K562 (cell line): ENCODE data around the gene KCNA10. TPM values are rescaled to one million over a fixed set of nuclear protein-coding genes. Genes with fewer than 3 reads are reported as not detected.

ENCODE experiments used
- ATAC-seq: fragments of 200-7000 bp; cut with Tn5 transposase; 3 replicates; pipeline ENCODE4 v1.9.1; 2020; ENCODE audit warnings: moderate library complexity
- BruUV-seq: library from RNA; stranded (reverse); fragments of 400-500 nt; replicated peaks from 2 replicates; lab custom pipeline; 2021; lab: Mats Ljungman, UMichigan
- CTCF ChIA-PET: fragments of 300-600 bp; formaldehyde crosslinking; extraction: SDS; loops from one replicate; lab custom pipeline; 2021; ENCODE audit warnings: low intra/inter-chr PET ratio; lab: Yijun Ruan, JAX
- POLR2A ChIA-PET: fragments of 300-600, 350-650 bp; sonication (Branson Sonifier 250); formaldehyde crosslinking; extraction: SDS; loops from one replicate; lab custom pipeline; 2021; ENCODE audit warnings: antibody characterized with exemption, inconsistent platforms; lab: Yijun Ruan, JAX
- DNase-seq, 4 experiments: peaks; one replicate each; pipeline versions ENCODE4 v3.0.0 to v3.0.0-alpha.2; 2011 to 2018; ENCODE audit warnings: low spot score in 3 of 4, mixed read lengths in 3 of 4; ENCODE audit errors: extremely low read depth in 1 of 4
- FAIRE-seq: peaks from 2 replicates; lab custom pipeline; 2011; peaks lifted over from hg19 to GRCh38; lab: Jason Lieb, UNC
- H2AFZ ChIP-seq: 2 replicates; pipeline ENCODE4 v1.6.0; 2011; ENCODE audit warnings: low read depth, low read length, control low read depth, inconsistent platforms
- H3K27ac ChIP-seq: fragments of 200-600 bp; 3 replicates; pipeline ENCODE4 v1.8.0; 2011; ENCODE audit warnings: low read depth, mild to moderate bottlenecking, control low read depth, inconsistent platforms, low read length, moderate library complexity, mixed read lengths; ENCODE audit errors: extremely low read depth
- H3K27me3 ChIP-seq, 2 experiments: fragments of 300-600 bp in 1 of 2; 2 replicates in 1 of 2; 3 replicates in 1 of 2; pipeline versions ENCODE4 v1.6.0 to v1.8.0; 2011; ENCODE audit warnings: inconsistent platforms in 2 of 2, low read length in 2 of 2, mild to moderate bottlenecking in 1 of 2, mixed read lengths in 1 of 2, moderate library complexity in 1 of 2; ENCODE audit not compliant: control insufficient read depth in 2 of 2, insufficient read depth in 2 of 2
- H3K36me3 ChIP-seq: fragments of 300-600 bp; 3 replicates; pipeline ENCODE4 v1.8.0; 2011; ENCODE audit warnings: mild to moderate bottlenecking, low read length, inconsistent platforms; ENCODE audit not compliant: control insufficient read depth, insufficient read depth
- H3K4me1 ChIP-seq, 2 experiments: fragments of 200-600 bp in 1 of 2; replicated peaks in 1 of 2; 2 replicates in 1 of 2; 3 replicates in 1 of 2; pipeline versions ENCODE4 v1.5.1 to v1.8.0; 2011; ENCODE audit warnings: inconsistent platforms in 2 of 2, low read length in 2 of 2, mild to moderate bottlenecking in 1 of 2, mixed read lengths in 1 of 2, moderate library complexity in 1 of 2; ENCODE audit not compliant: control insufficient read depth in 2 of 2, insufficient read depth in 2 of 2
- H3K4me2 ChIP-seq: 2 replicates; pipeline ENCODE4 v1.6.1; 2011; ENCODE audit warnings: low read length, control low read depth, inconsistent platforms, mixed read lengths; ENCODE audit not compliant: insufficient read depth
- H3K4me3 ChIP-seq: fragments of 200-600 bp; sonication (generic), shearing (Covaris generic); 2 replicates; pipeline ENCODE4 v1.5.1; 2016; ENCODE audit warnings: control low read depth, inconsistent platforms
- H3K79me2 ChIP-seq: fragments of 200-600 bp; 3 replicates; pipeline ENCODE4 v1.8.0; 2011; ENCODE audit warnings: low read length, inconsistent platforms; ENCODE audit not compliant: control insufficient read depth, insufficient read depth
- H3K9ac ChIP-seq, 2 experiments: 2 replicates each; pipeline versions ENCODE4 v1.6.0 to v1.6.1; 2011; ENCODE audit warnings: low read depth in 2 of 2, low read length in 2 of 2, control low read depth in 1 of 2, inconsistent platforms in 1 of 2, mild to moderate bottlenecking in 1 of 2, mixed read lengths in 1 of 2; ENCODE audit not compliant: insufficient read depth in 1 of 2
- H3K9me1 ChIP-seq: one replicate; pipeline ENCODE4 v1.6.0; 2011; ENCODE audit warnings: inconsistent platforms, mild to moderate bottlenecking, low read length, moderate library complexity; ENCODE audit not compliant: control insufficient read depth, insufficient read depth
- H3K9me3 ChIP-seq: replicated peaks from 2 replicates; pipeline ENCODE4 v1.5.1; 2011; ENCODE audit warnings: low read depth, low read length, inconsistent platforms; ENCODE audit not compliant: control insufficient read depth, insufficient read depth
- H4K20me1 ChIP-seq: replicated peaks from 2 replicates; pipeline ENCODE4 v1.6.1; 2011; ENCODE audit warnings: low read length, inconsistent platforms, mixed read lengths; ENCODE audit not compliant: control insufficient read depth, insufficient read depth
- ARID2 ChIP-seq: fragments of 450-650 bp; IDR thresholded peaks from 2 replicates; pipeline ENCODE4 v1.6.1; 2017; ENCODE audit warnings: antibody characterized with exemption, mild to moderate bottlenecking
- ATF7 ChIP-seq: fragments of 450-650 bp; IDR thresholded peaks from 2 replicates; pipeline ENCODE4 v1.7.1; 2014; ENCODE audit warnings: mild to moderate bottlenecking, moderate library complexity
- BHLHE40 ChIP-seq: IDR thresholded peaks from 2 replicates; pipeline ENCODE4 v1.6.1; 2011; ENCODE audit warnings: low read length, improper control_type of control experiment
- CTCF ChIP-seq, 3 experiments: IDR thresholded peaks in 2 of 3; conservative IDR thresholded peaks in 1 of 3; 2 replicates each; pipeline ENCODE4 v1.5.1; 2011 to 2012; ENCODE audit warnings: low read length in 3 of 3, mild to moderate bottlenecking in 3 of 3, control low read depth in 2 of 3, improper control_type of control experiment in 1 of 3, inconsistent platforms in 1 of 3, low read depth in 1 of 3, mixed read lengths in 1 of 3, moderate library complexity in 1 of 3; ENCODE audit not compliant: insufficient read depth in 2 of 3
- DEAF1 ChIP-seq: fragments of 450-650 bp; formaldehyde crosslinking; IDR thresholded peaks from 2 replicates; pipeline ENCODE4 v1.4.0; 2020; ENCODE audit warnings: mild to moderate bottlenecking, moderate library complexity
- REST ChIP-seq, 2 experiments: fragments of 450-650 bp; formaldehyde crosslinking in 1 of 2; IDR thresholded peaks; 2 replicates each; pipeline versions ENCODE4 v1.4.0 to v1.6.1; 2014 to 2020; ENCODE audit warnings: mild to moderate bottlenecking in 2 of 2, borderline replicate concordance in 1 of 2, low read depth in 1 of 2
- TRIM24 ChIP-seq, 2 experiments: fragments of 450-650 bp; IDR thresholded peaks; 2 replicates each; pipeline ENCODE4 v1.6.1; 2016
- WGBS: fragments of 100-300 bp; shearing (Covaris generic); methylation state at CpG from one replicate; pipeline ENCODE4 v1.1.6; 2016; ENCODE audit warnings: low coverage, mixed read lengths; ENCODE audit not compliant: insufficient coverage; ENCODE audit errors: missing lambda C conversion rate; 5-methylcytosine and 5-hydroxymethylcytosine counted together
- in situ Hi-C: fragments of 300-500 bp; cut with MboI; formaldehyde crosslinking; loops from 4 replicates; pipeline ENCODE4 v1.15.0; 2018; ENCODE audit warnings: inconsistent platforms, mixed read lengths
- intact Hi-C: fragments of 100-400 bp; cut with micrococcal nuclease; formaldehyde crosslinking; loops from 2 replicates; pipeline ENCODE4 v1.14.2; 2022
- polyA plus RNA-seq, 8 experiments: library from polyadenylated mRNA; depleted of rRNA in 4 of 8; stranded (reverse) in 5 of 8; unstranded in 3 of 8; fragments of >200 nt; fragmentation: Nextera tagmentation in 2 of 8; fragmentation: Illumina TruSeq in 1 of 8; extraction: Ambion mirVana in 2 of 8; extraction: Trizol in 1 of 8; gene quantifications; 2 replicates each; pipeline versions ENCODE4 v1.2.1 to v1.2.3, GENCODE V29; 2011 to 2014; ENCODE audit warnings: inconsistent platforms in 1 of 8, missing spikeins in 1 of 8
- total RNA-seq, 7 experiments: library from RNA; depleted of rRNA in 6 of 7; stranded (reverse); fragments of >200 nt in 6 of 7; fragmentation: Illumina TruSeq in 2 of 7; extraction: Trizol in 2 of 7; gene quantifications; 2 replicates each; pipeline versions ENCODE4 v1.2.1 to v1.2.3, GENCODE V29; 2011 to 2021; ENCODE audit warnings: low replicate concordance in 1 of 7

The KCNA10 gene
- total and polyA plus RNA-seq, 9 of the 15 experiments (the other 6 are each of a cell fraction or from before 2014, with no cell fraction given) = not detected

GRCh38 chr1:110524311-110525248 is 5.6 kb upstream of the KCNA10 start:
- no peak overlapping the region for H3K9ac ChIP-seq
- H4K20me1 ChIP-seq = peaks cover 18% of the 10 kb centered on the region
- H3K4me3 ChIP-seq = no peak overlapping the region
- H3K4me2 ChIP-seq = peak overlapping the region; percentile 56
- peak; percentile 97 for ATAC-seq
- intact Hi-C loops = loop anchor here (1.0 to 5.0 kb wide), 3 partner anchors 91 to 257 kb away; no protein-coding TSS in a partner anchor
- peak; percentile 70 to 90 (median 85) for DNase-seq
- H3K4me1 ChIP-seq = no peaks in the 10 kb centered on the region; a peak in 2 of 5 replicates
- H3K9me3 ChIP-seq = no peaks in the 10 kb centered on the region
- ChIA-PET CTCF (interaction anchor here (0.6 to 2.3 kb wide), 7 partner anchors 89 to 1245 kb away, joined by 3 to 17 read pairs (median 5); no protein-coding TSS in a partner anchor), POLR2A (interaction anchor here (0.6 to 1.7 kb wide), 5 partner anchors 10 to 175 kb away, joined by 3 to 6 read pairs (median 3); no protein-coding TSS in a partner anchor)
- H3K79me2 ChIP-seq = no peaks in the 10 kb centered on the region
- peak overlapping the region; percentile 64 for H2AFZ ChIP-seq
- no peak overlapping the region for H3K27ac ChIP-seq
- FAIRE-seq = peak; percentile 99
- in situ Hi-C loops = loop anchor here (5.0 kb wide), 1 partner anchor 88 kb away; no protein-coding TSS in a partner anchor
- 12% methylated on average over 20 of the region's 20 CpGs for WGBS
- no peaks in the 10 kb centered on the region for H3K9me1 ChIP-seq
- H3K36me3 ChIP-seq = no peaks in the 10 kb centered on the region
- peaks cover 2 to 36% of the 10 kb centered on the region in 2 experiments; a peak in 3 of 5 replicates for H3K27me3 ChIP-seq
- no TSS peak for BruUV-seq
- 0 out of 2 replicates have a peak, but pooled peaks have one; percentile 67 for TF ChIP-seq ARID2
- peak; percentile 89 to 95 (median 95) for TF ChIP-seq CTCF (IDR thresholded peaks at IDR 0.05 in 2 of 3, conservative IDR thresholded peaks at IDR 0.05 in 1 of 3; ENCODE audit: insufficient read depth in 2 of 3, low read depth in 1 of 3, low read length in 3 of 3)
- TF ChIP-seq DEAF1 (CRISPR knock-in tag) = peak; percentile 72
- TF ChIP-seq TRIM24 (IDR thresholded peaks at IDR 0.05) = no peak
- TF ChIP-seq ATF7 = 0 out of 2 replicates have a peak, but pooled peaks have one; percentile 16
- TF ChIP-seq BHLHE40 = peak; percentile 8; the same call in 1 of the 2 replicates
- TF ChIP-seq REST (IDR thresholded peaks at IDR 0.05; ENCODE audit: borderline replicate concordance) = peak; percentile 78
- TF ChIP-seq REST (CRISPR knock-in tag; IDR thresholded peaks at IDR 0.05; ENCODE audit: low read depth) = no peak
